Fibroblast of the conjunctiva (primary cell): ENCODE data around the gene ATP2B2.

ENCODE experiments used
- DNase-seq: peaks from one replicate; pipeline ENCODE4 v3.0.0-alpha.2; 2010; ENCODE audit warnings: low read depth

The ATP2B2 gene

DNA sequence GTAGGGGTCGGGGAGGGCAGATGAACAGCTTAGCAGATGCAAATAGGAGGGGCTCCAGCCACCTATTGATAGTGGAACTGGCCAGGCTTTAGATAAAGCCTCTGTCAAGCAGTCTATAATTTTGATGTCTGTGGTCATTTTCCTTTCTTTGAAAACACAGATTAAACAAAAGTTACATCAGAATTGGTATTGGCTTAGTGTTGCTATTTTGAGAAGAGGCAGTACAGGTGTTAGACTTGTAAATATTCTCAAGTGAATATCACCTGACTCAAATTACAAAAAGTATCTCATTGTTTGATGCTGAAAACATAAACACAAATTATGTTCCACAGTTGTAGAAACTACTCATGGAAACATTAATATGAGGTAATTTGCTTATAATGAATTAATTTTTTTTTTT lies 230.8 kb downstream of the ATP2B2 start:
- DNase-seq: no peak
